Measurements from ENCODE around the gene NLRP3.

DNA sequence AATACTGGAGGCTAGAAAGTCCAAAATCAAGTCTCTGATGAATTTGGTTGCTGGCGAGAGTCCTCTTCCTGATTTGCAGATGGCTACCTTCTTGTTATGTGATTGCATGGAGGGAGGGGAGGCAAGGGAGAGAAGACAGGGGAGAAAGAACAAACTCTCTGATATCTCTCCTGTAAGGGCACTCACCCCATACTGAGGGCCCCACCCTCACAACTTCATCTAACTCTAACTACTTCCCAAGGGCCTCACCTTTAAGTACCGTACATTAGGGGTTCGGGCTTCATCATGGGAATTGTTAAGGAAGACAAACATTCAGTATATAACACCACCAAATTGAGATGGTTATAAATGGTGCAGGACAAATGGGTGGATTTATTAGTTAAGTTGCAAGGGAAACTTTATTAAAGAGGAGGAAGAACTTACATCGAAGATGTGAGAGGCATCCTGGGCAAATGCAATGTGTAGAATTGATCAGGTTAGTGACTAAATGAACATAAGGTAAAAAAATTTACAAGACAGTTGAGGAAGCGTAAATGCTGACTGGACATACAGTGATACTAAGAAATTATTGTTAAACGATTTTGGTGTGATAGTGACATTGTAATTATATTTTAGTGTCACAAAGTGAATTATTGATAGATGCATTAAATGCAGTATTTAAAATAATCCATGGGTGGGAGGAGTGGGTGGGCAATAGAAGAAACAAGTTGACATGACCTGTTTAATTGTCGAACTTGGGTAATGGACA lies 31.4 kb downstream of the NLRP3 start:
- TF ChIP-seq, protein P1, sequence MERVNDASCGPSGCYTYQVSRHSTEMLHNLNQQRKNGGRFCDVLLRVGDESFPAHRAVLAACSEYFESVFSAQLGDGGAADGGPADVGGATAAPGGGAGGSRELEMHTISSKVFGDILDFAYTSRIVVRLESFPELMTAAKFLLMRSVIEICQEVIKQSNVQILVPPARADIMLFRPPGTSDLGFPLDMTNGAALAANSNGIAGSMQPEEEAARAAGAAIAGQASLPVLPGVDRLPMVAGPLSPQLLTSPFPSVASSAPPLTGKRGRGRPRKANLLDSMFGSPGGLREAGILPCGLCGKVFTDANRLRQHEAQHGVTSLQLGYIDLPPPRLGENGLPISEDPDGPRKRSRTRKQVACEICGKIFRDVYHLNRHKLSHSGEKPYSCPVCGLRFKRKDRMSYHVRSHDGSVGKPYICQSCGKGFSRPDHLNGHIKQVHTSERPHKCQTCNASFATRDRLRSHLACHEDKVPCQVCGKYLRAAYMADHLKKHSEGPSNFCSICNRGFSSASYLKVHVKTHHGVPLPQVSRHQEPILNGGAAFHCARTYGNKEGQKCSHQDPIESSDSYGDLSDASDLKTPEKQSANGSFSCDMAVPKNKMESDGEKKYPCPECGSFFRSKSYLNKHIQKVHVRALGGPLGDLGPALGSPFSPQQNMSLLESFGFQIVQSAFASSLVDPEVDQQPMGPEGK (CRISPR knock-in tag; IDR thresholded peaks at IDR 0.05; ENCODE audit: borderline replicate concordance) = no peak
- TF ChIP-seq ISL1 (CRISPR knock-in tag; IDR thresholded peaks at IDR 0.05) (no peak), ZFP3 (CRISPR knock-in tag; IDR thresholded peaks at IDR 0.05) (no peak), ZNF70 (CRISPR knock-in tag; IDR thresholded peaks at IDR 0.05) (no peak), TCF4 (CRISPR knock-in tag; IDR thresholded peaks at IDR 0.05; ENCODE audit: borderline replicate concordance) (no peak), CSDC2 (CRISPR knock-in tag; IDR thresholded peaks at IDR 0.05) (no peak), RARB (CRISPR knock-in tag; IDR thresholded peaks at IDR 0.05) (no peak), ZFP30 (CRISPR knock-in tag; IDR thresholded peaks at IDR 0.05) (no peak), BACH2 (CRISPR knock-in tag; IDR thresholded peaks at IDR 0.05; ENCODE audit: borderline replicate concordance) (no peak), ARNTL (CRISPR knock-in tag; IDR thresholded peaks at IDR 0.05; ENCODE audit: borderline replicate concordance, low read depth) (no peak), CREB5 (CRISPR knock-in tag; IDR thresholded peaks at IDR 0.05; ENCODE audit: low read depth) (no peak)

Measured in SK-N-SH treated with all-trans-retinoic acid at 6 μM for 48 hours (cell line).